ENCODE results near the gene LAGE3. TPM values are rescaled to one million over a fixed set of nuclear protein-coding genes. Genes with fewer than 3 reads are reported as not detected.
A peak's percentile ranks its signal among the peaks of the same experiment; 100 is the strongest.

Gene LAGE3
- total RNA-seq, 3 donors from 2014 or later: 10.7 to 18.5 (median 13.9) TPM

DNA sequence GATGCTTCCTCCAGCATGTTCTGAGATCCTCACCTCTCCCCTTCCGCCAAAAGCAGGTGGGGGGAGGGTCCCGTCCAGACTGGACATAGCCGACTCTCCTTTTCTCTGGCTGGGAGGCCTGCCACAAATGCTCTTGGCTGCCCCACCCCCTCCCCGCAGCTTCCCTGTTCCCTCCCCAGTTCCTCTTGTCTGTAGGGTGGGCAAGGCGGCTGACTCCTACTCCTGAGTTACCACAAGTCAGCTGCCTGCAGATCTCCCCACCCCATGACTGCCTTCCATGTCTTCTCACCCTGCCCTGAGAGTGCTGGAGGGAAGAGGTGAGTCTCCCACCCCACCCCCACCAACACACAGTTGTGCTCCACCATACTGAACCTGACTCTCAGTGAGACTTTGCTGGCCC lies 47.7 kb downstream of the LAGE3 start:
- Histone ChIP-seq H3K36me3 (ENCODE audit: low read depth) (no peaks in the 10 kb centered on the region), H3K4me3 (no peak overlapping the region), H3K9me3 (no peaks in the 10 kb centered on the region), H3K4me1 (ENCODE audit: low read depth) (no peaks in the 10 kb centered on the region)
- TF ChIP-seq, protein P1, sequence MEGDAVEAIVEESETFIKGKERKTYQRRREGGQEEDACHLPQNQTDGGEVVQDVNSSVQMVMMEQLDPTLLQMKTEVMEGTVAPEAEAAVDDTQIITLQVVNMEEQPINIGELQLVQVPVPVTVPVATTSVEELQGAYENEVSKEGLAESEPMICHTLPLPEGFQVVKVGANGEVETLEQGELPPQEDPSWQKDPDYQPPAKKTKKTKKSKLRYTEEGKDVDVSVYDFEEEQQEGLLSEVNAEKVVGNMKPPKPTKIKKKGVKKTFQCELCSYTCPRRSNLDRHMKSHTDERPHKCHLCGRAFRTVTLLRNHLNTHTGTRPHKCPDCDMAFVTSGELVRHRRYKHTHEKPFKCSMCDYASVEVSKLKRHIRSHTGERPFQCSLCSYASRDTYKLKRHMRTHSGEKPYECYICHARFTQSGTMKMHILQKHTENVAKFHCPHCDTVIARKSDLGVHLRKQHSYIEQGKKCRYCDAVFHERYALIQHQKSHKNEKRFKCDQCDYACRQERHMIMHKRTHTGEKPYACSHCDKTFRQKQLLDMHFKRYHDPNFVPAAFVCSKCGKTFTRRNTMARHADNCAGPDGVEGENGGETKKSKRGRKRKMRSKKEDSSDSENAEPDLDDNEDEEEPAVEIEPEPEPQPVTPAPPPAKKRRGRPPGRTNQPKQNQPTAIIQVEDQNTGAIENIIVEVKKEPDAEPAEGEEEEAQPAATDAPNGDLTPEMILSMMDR (IDR thresholded peaks at IDR 0.05): no peak
- intact Hi-C loops (cut with DNase I, micrococcal nuclease): no loop called here
- DNase-seq: peak in 1 of 3 donors; percentile 55
- no peak for ATAC-seq

DNA sequence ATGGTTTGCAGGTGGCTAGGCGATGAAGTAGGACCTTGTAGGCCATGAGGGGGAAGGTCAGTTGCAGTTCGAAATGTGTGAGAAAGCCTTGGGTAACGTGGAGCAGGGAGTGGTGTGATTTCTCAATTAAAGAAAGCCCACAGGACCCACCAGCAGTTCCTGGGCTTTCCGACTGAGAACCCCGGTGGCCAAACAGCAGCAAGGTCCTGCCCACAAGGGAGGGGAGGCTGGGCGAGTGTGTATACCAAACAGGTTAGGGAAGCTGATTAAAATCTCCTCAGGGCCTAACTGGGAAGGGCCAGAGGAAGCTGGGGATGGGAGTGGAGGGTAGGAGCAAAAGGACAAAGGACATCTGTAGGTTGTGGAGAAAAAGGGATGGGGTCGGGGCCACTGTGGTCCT lies 48.2 kb downstream of the LAGE3 start:
- Histone ChIP-seq H3K4me1 (ENCODE audit: low read depth) (no peaks in the 10 kb centered on the region), H3K4me3 (no peak overlapping the region), H3K9me3 (no peaks in the 10 kb centered on the region), H3K36me3 (ENCODE audit: low read depth) (no peaks in the 10 kb centered on the region)
- ATAC-seq: no peak
- intact Hi-C loops (cut with DNase I, micrococcal nuclease): no loop called here
- DNase-seq: no peak
- TF ChIP-seq, protein P1 (IDR thresholded peaks at IDR 0.05): no peak

DNA sequence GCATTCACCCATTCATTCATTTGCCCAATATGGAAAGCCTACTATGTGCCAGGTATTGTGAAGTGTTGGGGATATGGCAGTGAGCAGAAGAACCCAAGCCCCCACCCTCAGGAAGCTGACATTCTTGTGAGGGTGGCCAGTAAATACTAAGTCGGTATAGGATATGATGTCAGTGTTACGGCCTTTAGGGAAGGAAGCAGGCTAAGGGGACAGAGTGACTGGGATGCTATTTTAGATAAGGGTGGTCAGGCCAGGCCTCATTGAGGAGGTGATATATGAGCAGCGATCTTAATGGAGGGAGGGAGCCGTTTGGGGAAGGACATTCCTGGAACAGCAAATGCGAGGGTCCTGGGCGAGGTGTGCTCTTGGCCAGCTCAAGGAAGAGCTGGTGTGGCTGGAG lies 48.6 kb downstream of the LAGE3 start:
- TF ChIP-seq, protein P1 (IDR thresholded peaks at IDR 0.05): no peak
- Histone ChIP-seq H3K4me1 (ENCODE audit: low read depth) (no peaks in the 10 kb centered on the region), H3K9me3 (no peaks in the 10 kb centered on the region), H3K4me3 (no peak overlapping the region), H3K36me3 (ENCODE audit: low read depth) (no peaks in the 10 kb centered on the region)
- no peak for ATAC-seq
- DNase-seq: no peak
- intact Hi-C loops (cut with DNase I, micrococcal nuclease): no loop called here

DNA sequence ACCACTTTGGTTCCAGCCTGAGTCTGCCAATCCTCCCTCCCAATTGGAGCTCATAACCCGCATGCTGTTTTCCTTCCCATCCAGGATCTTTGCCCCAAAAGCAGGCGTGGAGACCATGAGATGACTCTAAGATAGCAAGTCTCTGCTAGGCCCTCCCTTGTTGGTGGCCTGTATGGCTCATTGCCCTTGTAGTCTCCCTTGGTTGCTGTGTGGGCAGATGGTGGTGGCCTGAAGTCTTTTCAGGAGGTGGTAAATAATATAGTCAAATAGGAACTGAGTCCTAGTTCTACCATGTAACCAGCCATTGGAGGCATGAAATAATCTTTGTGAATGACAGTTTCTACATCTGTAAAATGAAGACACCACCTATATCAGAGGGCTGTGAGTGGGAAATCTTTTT lies 49.4 kb downstream of the LAGE3 start:
- TF ChIP-seq, protein P1 (IDR thresholded peaks at IDR 0.05): no peak
- intact Hi-C loops (cut with DNase I, micrococcal nuclease): no loop called here

DNA sequence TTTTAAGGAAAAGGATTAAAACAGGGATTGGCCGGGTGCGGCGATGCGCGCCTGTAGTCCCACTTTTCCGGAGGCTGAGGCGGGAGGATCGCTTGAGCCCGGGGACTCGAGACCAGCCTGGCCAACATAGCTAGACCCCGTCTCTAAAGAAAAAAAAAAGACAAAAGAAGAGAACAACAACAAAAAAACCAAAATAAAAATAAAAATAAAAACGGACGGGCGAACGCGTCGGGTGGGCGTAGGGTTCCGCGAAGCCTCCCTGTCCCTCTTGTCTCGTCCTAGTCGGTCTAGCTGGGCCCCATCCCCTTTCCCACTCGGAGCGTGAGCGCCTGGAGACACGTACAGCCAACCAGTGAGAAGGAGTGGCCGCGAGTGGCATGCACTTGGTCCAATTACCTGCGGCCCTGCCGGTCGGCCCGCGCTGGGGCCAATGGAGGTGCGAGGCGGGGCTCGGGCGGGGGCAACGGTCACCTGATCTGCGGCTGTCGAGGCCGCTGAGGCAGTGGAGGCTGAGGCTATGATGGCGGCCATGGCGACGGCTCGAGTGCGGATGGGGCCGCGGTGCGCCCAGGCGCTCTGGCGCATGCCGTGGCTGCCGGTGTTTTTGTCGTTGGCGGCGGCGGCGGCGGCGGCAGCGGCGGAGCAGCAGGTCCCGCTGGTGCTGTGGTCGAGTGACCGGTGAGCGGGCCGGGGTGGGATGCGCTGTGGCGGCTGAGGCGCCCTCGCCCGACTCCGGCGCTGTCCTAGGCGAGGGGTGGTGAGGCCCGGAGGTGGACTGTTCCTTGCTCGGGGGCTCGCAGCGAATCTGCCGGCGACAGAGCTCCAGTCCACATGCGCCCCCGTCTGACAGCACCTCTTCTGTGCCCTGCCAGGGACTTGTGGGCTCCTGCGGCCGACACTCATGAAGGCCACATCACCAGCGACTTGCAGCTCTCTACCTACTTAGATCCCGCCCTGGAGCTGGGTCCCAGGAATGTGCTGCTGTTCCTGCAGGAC lies 50.6 kb downstream of the LAGE3 start, which contains the start of gene ATP6AP1:
ATP6AP1 (plus strand) TSS at position 502 of the 996 bp plus-strand sequence; CDS start at position 518, 16 bp downstream.
- intact Hi-C loops (cut with DNase I, micrococcal nuclease): no loop called here
- Histone ChIP-seq H3K4me3 (peak within 1 kb of the TSS; percentile 36), H3K9me3 (no peaks in the 10 kb centered on the region), H3K36me3 (ENCODE audit: low read depth) (no peaks in the 10 kb centered on the region), H3K4me1 (ENCODE audit: low read depth) (no peaks in the 10 kb centered on the region)
- peak; percentile 98 for ATAC-seq
- peak; percentile 90 to 96 (median 93) for DNase-seq
- TF ChIP-seq, protein P1 (IDR thresholded peaks at IDR 0.05): no peak

More for the DNA sequence above, 49.4 kb downstream of the LAGE3 start:
- H3K9me3 ChIP-seq: no peaks in the 10 kb centered on the region
- H3K4me1 ChIP-seq (ENCODE audit: low read depth): no peaks in the 10 kb centered on the region
- no peaks in the 10 kb centered on the region for H3K36me3 ChIP-seq (ENCODE audit: low read depth)
- DNase-seq (no peak), ATAC-seq (no peak)
- H3K4me3 ChIP-seq: no peak overlapping the region

Small RNA genes lying within 50 kb of the gene (microRNA-seq; reads per million reads assigned to microRNA genes)
- not detected for gene MIR6858

Other genes starting within 250 kb of the LAGE3 start
- not detected for gene OPN1MW3, start 221.7 kb downstream of the LAGE3 start, total RNA-seq
- not detected for gene TEX28, start 184.2 kb downstream of the LAGE3 start, total RNA-seq
- not detected for gene TKTL1, start 183.5 kb downstream of the LAGE3 start, total RNA-seq
- 1,000 to 10,000 TPM in 1 of 3 donors, 100 to 1,000 TPM in 2; 164 to 4,590 (median 513) TPM for gene FLNA, start 104.6 kb downstream of the LAGE3 start, total RNA-seq
- gene EMD, start 100.0 kb downstream of the LAGE3 start, total RNA-seq: 10 to 100 TPM; 32.3 to 73.0 (median 41.0) TPM
- gene RPL10, start 80.9 kb downstream of the LAGE3 start, total RNA-seq: 1,000 to 10,000 TPM; 2,179 to 2,606 (median 2,424) TPM
- gene DNASE1L1, start 70.0 kb downstream of the LAGE3 start, total RNA-seq: 10 to 100 TPM; 18.1 to 30.8 (median 25.6) TPM
- 10 to 100 TPM; 38.2 to 44.7 (median 43.2) TPM for gene TAFAZZIN, start 67.7 kb downstream of the LAGE3 start, total RNA-seq
- 10 to 100 TPM; 78.1 to 95.8 (median 95.2) TPM for gene ATP6AP1, start 50.6 kb downstream of the LAGE3 start, total RNA-seq
- 100 to 1,000 TPM in 1 of 3 donors, 10 to 100 TPM in 2; 67.1 to 117 (median 68.1) TPM for gene GDI1, start 42.1 kb downstream of the LAGE3 start, total RNA-seq
- 10 to 100 TPM; 46.2 to 65.1 (median 50.5) TPM for gene FAM50A, start 35.1 kb downstream of the LAGE3 start, total RNA-seq
- gene PLXNA3, start 21.0 kb downstream of the LAGE3 start, total RNA-seq: 10 to 100 TPM; 24.8 to 66.1 (median 51.7) TPM
- gene UBL4A, start 7.3 kb upstream of the LAGE3 start, total RNA-seq: 10 to 100 TPM; 29.2 to 41.6 (median 32.3) TPM
- 10 to 100 TPM; 26.2 to 30.6 (median 28.0) TPM for gene SLC10A3, start 11.3 kb upstream of the LAGE3 start, total RNA-seq
- 10 to 100 TPM; 52.5 to 75.6 (median 64.8) TPM for gene FAM3A, start 37.0 kb upstream of the LAGE3 start, total RNA-seq
- 10 to 100 TPM; 28.0 to 34.4 (median 33.9) TPM for gene G6PD, start 67.6 kb upstream of the LAGE3 start, total RNA-seq
- 10 to 100 TPM; 26.7 to 36.3 (median 30.3) TPM for gene IKBKG, start 68.3 kb upstream of the LAGE3 start, total RNA-seq
- not detected for gene CTAG1A, start 105.9 kb upstream of the LAGE3 start, total RNA-seq
- not detected for gene CTAG1B, start 140.0 kb upstream of the LAGE3 start, total RNA-seq
- gene CTAG2, start 174.3 kb upstream of the LAGE3 start, total RNA-seq: not detected